CD14-positive monocyte (primary cell): ENCODE measurements around the gene RAD50. TPM values are rescaled to one million over a fixed set of nuclear protein-coding genes. Genes with fewer than 3 reads are reported as not detected.

Experiments used
- DNase-seq, 3 donors: peaks; one replicate each; pipeline ENCODE4 v3.0.0-alpha.2; 2011 to 2022
- H2AFZ ChIP-seq: 2 replicates; pipeline ENCODE4 v1.6.0; 2012; ENCODE audit warnings: mild to moderate bottlenecking, low read depth, low read length, inconsistent platforms; ENCODE audit not compliant: insufficient read depth, poor library complexity, severe bottlenecking
- H3K27ac ChIP-seq, 2 donors: 1 replicate in 1 of 2; 2 replicates in 1 of 2; pipeline ENCODE4 v1.5.1; 2012 to 2013; ENCODE audit warnings: low read length in 2 of 2, control low read depth in 1 of 2, inconsistent platforms in 1 of 2, low read depth in 1 of 2, mild to moderate bottlenecking in 1 of 2
- H3K27me3 ChIP-seq, 2 donors: one replicate each; pipeline versions ENCODE4 v1.6.0 to v1.6.1; 2011 to 2013; ENCODE audit warnings: low read length in 2 of 2; ENCODE audit not compliant: control insufficient read depth in 2 of 2, insufficient read depth in 2 of 2
- H3K36me3 ChIP-seq, 2 donors: replicated peaks in 1 of 2; 1 replicate in 1 of 2; 2 replicates in 1 of 2; pipeline versions ENCODE4 v1.5.1 to v1.6.1; 2012 to 2013; ENCODE audit warnings: low read length in 2 of 2, control low read depth in 1 of 2, inconsistent platforms in 1 of 2, mild to moderate bottlenecking in 1 of 2; ENCODE audit not compliant: insufficient read depth in 2 of 2, control insufficient read depth in 1 of 2
- H3K4me1 ChIP-seq, 2 donors: 1 replicate in 1 of 2; 2 replicates in 1 of 2; pipeline versions ENCODE4 v1.5.1 to v1.6.1; 2012 to 2013; ENCODE audit warnings: low read length in 2 of 2, control low read depth in 1 of 2, inconsistent platforms in 1 of 2, mild to moderate bottlenecking in 1 of 2, moderate library complexity in 1 of 2; ENCODE audit not compliant: insufficient read depth in 2 of 2, control insufficient read depth in 1 of 2
- H3K4me2 ChIP-seq: replicated peaks from 2 replicates; pipeline ENCODE3; 2012; ENCODE audit warnings: low read length, moderate library complexity, mild to moderate bottlenecking; ENCODE audit not compliant: poor library complexity, severe bottlenecking; ENCODE audit errors: extremely low read depth
- H3K4me3 ChIP-seq, 3 experiments: fragments of 200-600 bp in 1 of 3; sonication (generic) in 1 of 3; replicated peaks in 1 of 3; 1 replicate in 2 of 3; 2 replicates in 1 of 3; pipeline ENCODE4 v1.5.1; 2011 to 2013; ENCODE audit warnings: low read length in 3 of 3, mild to moderate bottlenecking in 3 of 3, control low read depth in 2 of 3, low read depth in 2 of 3, inconsistent platforms in 1 of 3, moderate library complexity in 1 of 3
- H3K79me2 ChIP-seq: 2 replicates; pipeline ENCODE4 v1.6.0; 2012; ENCODE audit warnings: mild to moderate bottlenecking, control low read depth, inconsistent platforms, low read length, moderate library complexity; ENCODE audit not compliant: insufficient read depth
- H3K9ac ChIP-seq: 2 replicates; pipeline ENCODE4 v1.6.0; 2017; ENCODE audit warnings: low read length, mild to moderate bottlenecking; ENCODE audit not compliant: insufficient read depth, poor library complexity, severe bottlenecking
- H3K9me3 ChIP-seq, 2 donors: replicated peaks in 1 of 2; 1 replicate in 1 of 2; 2 replicates in 1 of 2; pipeline versions ENCODE4 v1.5.1 to v1.6.1; 2012 to 2013; ENCODE audit warnings: low read length in 2 of 2, control low read depth in 1 of 2; ENCODE audit not compliant: control insufficient read depth in 1 of 2, insufficient read depth in 1 of 2
- H4K20me1 ChIP-seq: 2 replicates; pipeline ENCODE4 v1.6.0; 2012; ENCODE audit warnings: mild to moderate bottlenecking, low read length, control low read depth, moderate library complexity; ENCODE audit not compliant: insufficient read depth
- H3K27ac Mint-ChIP-seq, 7 donors: one replicate each; pipeline ENCODE4 v1.8.0; 2020; ENCODE audit warnings: mild to moderate bottlenecking in 7 of 7, mixed read lengths in 7 of 7, moderate library complexity in 6 of 7, inconsistent platforms in 2 of 7
- H3K27me3 Mint-ChIP-seq, 3 donors: one replicate each; pipeline ENCODE4 v1.8.0; 2021 to 2022; ENCODE audit warnings: low read depth in 3 of 3, mild to moderate bottlenecking in 3 of 3, mixed read lengths in 3 of 3, moderate library complexity in 3 of 3, inconsistent platforms in 1 of 3
- H3K36me3 Mint-ChIP-seq, 2 donors: one replicate each; pipeline ENCODE4 v1.8.0; 2020; ENCODE audit warnings: mixed read lengths in 2 of 2, inconsistent platforms in 1 of 2, mild to moderate bottlenecking in 1 of 2
- H3K4me1 Mint-ChIP-seq: one replicate; pipeline ENCODE4 v1.8.0; 2020; ENCODE audit warnings: mild to moderate bottlenecking, mixed read lengths
- H3K4me3 Mint-ChIP-seq, 2 donors: one replicate each; pipeline ENCODE4 v1.8.0; 2020; ENCODE audit warnings: mild to moderate bottlenecking in 2 of 2, mixed read lengths in 2 of 2, moderate library complexity in 1 of 2
- H3K9me3 Mint-ChIP-seq, 7 donors: one replicate each; pipeline ENCODE4 v1.8.0; 2020 to 2022; ENCODE audit warnings: mixed read lengths in 7 of 7, mild to moderate bottlenecking in 6 of 7, moderate library complexity in 6 of 7, inconsistent platforms in 2 of 7
- CTCF ChIP-seq: fragments of 200-600 bp; IDR thresholded peaks from one replicate; pipeline ENCODE4 v1.8.0; 2022; ENCODE audit warnings: antibody characterized with exemption, mild to moderate bottlenecking
- WGBS: methylation state at CpG from one replicate; pipeline ENCODE4 v1.1.5; 2013; ENCODE audit warnings: missing lambda C conversion rate; ENCODE audit not compliant: insufficient coverage; 5-methylcytosine and 5-hydroxymethylcytosine counted together
- intact Hi-C, 2 donors: fragments of 100-400 bp; cut with micrococcal nuclease; formaldehyde crosslinking; loops; one replicate each; pipeline versions ENCODE4 v1.15.0 to v1.15.1; 2023
- polyA plus RNA-seq, 3 donors: library from polyadenylated mRNA; depleted of rRNA in 1 of 3; unstranded in 2 of 3; stranded (reverse) in 1 of 3; fragments of 300-500 nt in 2 of 3; fragments of >200 nt in 1 of 3; fragmentation: Illumina TruSeq in 2 of 3; gene quantifications; 1 replicate in 2 of 3; 2 replicates in 1 of 3; pipeline ENCODE4 v1.2.3, GENCODE V29; 2012 to 2021

RAD50 gene
- polyA plus RNA-seq, 3 donors: 5.8 to 9.3 (median 8.2) TPM

GRCh38 chr5:132663771-132664695 is 107.3 kb downstream of the RAD50 start:
- no peak overlapping the region for H3K4me3 ChIP-seq
- no peak overlapping the region for H3K4me3 Mint-ChIP-seq
- intact Hi-C loops: no loop called here
- no peak overlapping the region for H3K4me2 ChIP-seq
- H3K4me1 Mint-ChIP-seq: no peaks in the 10 kb centered on the region
- WGBS: 87% methylated on average over 7 of the region's 13 CpGs
- no peaks in the 10 kb centered on the region for H3K36me3 ChIP-seq
- H3K4me1 ChIP-seq: no peaks in the 10 kb centered on the region
- DNase-seq: no peak
- no peak overlapping the region for H3K27ac ChIP-seq
- H3K9me3 Mint-ChIP-seq: peaks cover 0 to 2% (median 0%) of the 10 kb centered on the region in 7 donors
- H4K20me1 ChIP-seq: no peaks in the 10 kb centered on the region
- H3K27ac Mint-ChIP-seq: no peak overlapping the region
- H3K79me2 ChIP-seq: no peaks in the 10 kb centered on the region
- H3K9ac ChIP-seq: no peak overlapping the region
- no peaks in the 10 kb centered on the region for H3K9me3 ChIP-seq
- H3K27me3 ChIP-seq: no peaks in the 10 kb centered on the region
- H2AFZ ChIP-seq: no peak overlapping the region
- H3K27me3 Mint-ChIP-seq: peaks cover 0 to 6% (median 3%) of the 10 kb centered on the region in 3 donors
- no peak for TF ChIP-seq CTCF
- H3K36me3 Mint-ChIP-seq: no peaks in the 10 kb centered on the region

- H3K4me3 ChIP-seq: no peak overlapping the region
- no peak for TF ChIP-seq CTCF
- H3K9ac ChIP-seq: no peak overlapping the region
- WGBS: 100% methylated on average over 5 of the region's 9 CpGs
- H2AFZ ChIP-seq: no peak overlapping the region
- H3K27ac Mint-ChIP-seq: peak overlapping the region in 1 of 7 donors; percentile 34
- no peaks in the 10 kb centered on the region for H3K4me1 ChIP-seq
- H4K20me1 ChIP-seq: no peaks in the 10 kb centered on the region
- H3K9me3 ChIP-seq: no peaks in the 10 kb centered on the region
- no peak overlapping the region for H3K27ac ChIP-seq
- no peaks in the 10 kb centered on the region for H3K36me3 Mint-ChIP-seq
- H3K27me3 ChIP-seq: no peaks in the 10 kb centered on the region
- H3K4me1 Mint-ChIP-seq: no peaks in the 10 kb centered on the region
- no peaks in the 10 kb centered on the region for H3K36me3 ChIP-seq
- DNase-seq: no peak
- peaks cover 0 to 6% (median 3%) of the 10 kb centered on the region in 3 donors for H3K27me3 Mint-ChIP-seq
- no peaks in the 10 kb centered on the region for H3K79me2 ChIP-seq
- H3K4me2 ChIP-seq: no peak overlapping the region
- intact Hi-C loops: no loop called here
- H3K9me3 Mint-ChIP-seq: peaks cover 0 to 2% (median 0%) of the 10 kb centered on the region in 7 donors
- H3K4me3 Mint-ChIP-seq: no peak overlapping the region
Observed at GRCh38 chr5:132664696-132665209, 108.0 kb downstream of the RAD50 start.
